Gastrocnemius medialis (tissue), 4 donors: ENCODE measurements around the gene EHD3.

Experiments
- CTCF ChIP-seq, 5 experiments: fragments of 450-650 bp in 3 of 5; fragments of 200-600 bp in 2 of 5; sonication (generic) in 2 of 5; IDR thresholded peaks in 4 of 5; conservative IDR thresholded peaks in 1 of 5; 1 replicate in 4 of 5; 2 replicates in 1 of 5; pipeline ENCODE4 v1.5.1; 2016 to 2019; ENCODE audit warnings: antibody characterized with exemption in 5 of 5, mild to moderate bottlenecking in 3 of 5, moderate library complexity in 3 of 5
- POLR2A ChIP-seq, 2 donors: fragments of 450-650 bp; IDR thresholded peaks; one replicate each; pipeline ENCODE4 v1.6.1; 2017; ENCODE audit warnings: antibody characterized with exemption in 2 of 2, mild to moderate bottlenecking in 2 of 2, moderate library complexity in 2 of 2

DNA sequence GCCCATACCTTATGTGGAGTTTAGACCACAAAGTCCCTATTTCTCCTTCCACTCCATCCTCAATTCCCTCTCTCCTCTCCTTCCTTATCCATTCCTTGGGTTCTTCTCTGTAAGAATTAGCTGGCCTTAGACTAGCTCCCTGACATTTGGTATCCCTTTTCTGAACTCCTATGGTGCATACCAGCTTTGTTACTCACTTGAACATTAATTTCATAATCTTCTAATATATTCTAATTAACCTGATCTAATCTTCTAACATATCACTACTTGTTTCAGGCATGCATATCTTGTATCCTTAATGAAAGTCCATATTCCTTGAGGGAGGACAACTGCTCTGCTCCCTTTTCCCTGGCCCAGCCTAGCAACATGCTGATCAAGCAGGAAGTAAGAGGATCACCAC, 66.4 kb downstream of the EHD3 start:
- no peak for TF ChIP-seq CTCF (IDR thresholded peaks at IDR 0.05 in 4 of 5, conservative IDR thresholded peaks at IDR 0.05 in 1 of 5)
- TF ChIP-seq POLR2A (IDR thresholded peaks at IDR 0.05) = no peak
